Measurements from ENCODE around the gene CHRM2.

Gene CHRM2

DNA sequence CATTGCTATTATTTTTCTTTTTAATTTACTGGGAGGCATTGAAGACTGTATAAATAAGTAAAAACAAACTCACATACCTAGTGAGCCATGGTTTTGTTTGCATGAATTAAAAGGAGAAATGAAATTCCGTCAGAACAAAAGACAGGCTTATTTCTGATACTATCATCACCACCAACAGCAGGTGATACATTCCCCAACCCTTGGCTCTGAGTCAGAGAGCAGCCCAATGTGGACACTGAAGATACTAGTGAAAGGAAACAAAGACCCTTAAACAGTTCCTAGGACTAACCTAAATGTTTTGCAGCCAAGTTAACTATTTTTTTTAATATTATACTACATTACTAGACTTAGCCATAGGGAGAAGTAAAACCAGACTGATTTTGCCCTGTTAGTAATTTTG, 31.6 kb downstream of the CHRM2 start:
- no peak overlapping the region for H3K9ac ChIP-seq (ENCODE audit: low read length)
- no peaks in the 10 kb centered on the region for H3K9me3 ChIP-seq (ENCODE audit: control insufficient read depth, low read length)
- H3K4me1 ChIP-seq (ENCODE audit: control insufficient read depth, insufficient read depth, low read length) = no peaks in the 10 kb centered on the region
- H3K36me3 ChIP-seq (ENCODE audit: control insufficient read depth, insufficient read depth, low read length) = no peaks in the 10 kb centered on the region
- H3K27me3 ChIP-seq (ENCODE audit: control insufficient read depth, insufficient read depth, low read length) = no peaks in the 10 kb centered on the region
- no peak overlapping the region for H3K4me3 ChIP-seq (ENCODE audit: low read length)

DNA sequence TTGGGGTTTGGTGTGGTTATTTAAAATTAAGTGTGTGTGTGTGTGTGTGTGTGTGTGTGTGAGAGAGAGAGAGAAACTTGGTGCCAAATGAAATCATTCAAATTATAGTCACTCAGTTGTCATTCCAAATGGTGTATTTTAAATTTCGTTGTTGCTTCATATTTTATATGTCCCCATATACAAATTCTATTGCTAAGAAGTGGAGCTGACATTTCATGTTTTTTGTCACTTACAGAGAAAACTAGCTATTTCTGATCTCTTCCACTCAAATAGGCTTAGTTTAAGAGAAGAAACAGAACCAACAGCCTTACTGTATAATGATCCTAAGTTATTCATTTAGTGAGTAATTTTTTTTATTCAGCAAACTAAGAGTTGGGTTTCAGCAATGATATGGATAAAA, 42.3 kb downstream of the CHRM2 start:
- no peaks in the 10 kb centered on the region for H3K9me3 ChIP-seq (ENCODE audit: control insufficient read depth, low read length)
- H3K27me3 ChIP-seq (ENCODE audit: control insufficient read depth, insufficient read depth, low read length) = no peaks in the 10 kb centered on the region
- H3K4me1 ChIP-seq (ENCODE audit: control insufficient read depth, insufficient read depth, low read length) = no peaks in the 10 kb centered on the region
- no peak overlapping the region for H3K4me3 ChIP-seq (ENCODE audit: low read length)
- no peak overlapping the region for H3K9ac ChIP-seq (ENCODE audit: low read length)
- H3K36me3 ChIP-seq (ENCODE audit: control insufficient read depth, insufficient read depth, low read length) = no peaks in the 10 kb centered on the region

DNA sequence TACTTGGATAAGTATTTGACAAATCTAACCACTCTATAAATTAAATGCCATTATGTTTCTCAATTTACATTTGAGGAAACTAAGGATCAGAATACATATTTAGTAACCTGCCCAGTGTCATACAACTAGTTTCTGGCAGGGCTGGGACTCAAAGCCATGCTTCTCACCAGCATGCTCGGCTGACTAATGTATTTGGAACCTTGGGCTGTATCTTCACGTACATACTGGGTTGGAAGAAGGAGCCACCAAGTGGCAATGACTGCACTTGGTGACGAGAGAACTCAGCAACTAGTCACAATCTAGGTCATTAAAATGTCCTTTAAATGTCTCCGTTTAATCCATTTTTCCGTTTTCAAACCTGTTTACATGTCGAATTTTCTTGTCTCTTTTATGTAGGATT, 42.9 kb downstream of the CHRM2 start:
- Histone ChIP-seq H3K27me3 (ENCODE audit: control insufficient read depth, insufficient read depth, low read length) (no peaks in the 10 kb centered on the region), H3K36me3 (ENCODE audit: control insufficient read depth, insufficient read depth, low read length) (no peaks in the 10 kb centered on the region), H3K9me3 (ENCODE audit: control insufficient read depth, low read length) (no peaks in the 10 kb centered on the region), H3K4me3 (ENCODE audit: low read length) (no peak overlapping the region), H3K9ac (ENCODE audit: low read length) (no peak overlapping the region), H3K4me1 (ENCODE audit: control insufficient read depth, insufficient read depth, low read length) (no peaks in the 10 kb centered on the region)

DNA sequence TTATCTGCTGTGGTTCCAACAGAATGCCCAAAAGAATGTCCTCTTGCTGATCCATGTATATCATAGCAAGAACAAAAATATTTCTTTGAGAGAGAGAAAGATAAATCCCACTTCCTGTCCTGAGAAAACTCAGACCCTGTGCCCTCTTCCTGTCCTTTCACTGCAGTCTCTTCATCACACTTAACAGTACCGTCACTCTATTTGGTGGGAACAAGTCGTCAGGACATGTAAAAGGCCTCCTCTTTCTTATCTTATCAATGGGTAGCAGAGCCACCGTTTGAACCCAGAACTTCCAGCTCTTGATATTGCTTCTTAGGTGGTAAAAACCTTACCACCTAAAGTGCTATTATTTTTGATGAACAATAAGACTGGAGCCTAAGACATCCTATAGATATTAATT, 43.9 kb downstream of the CHRM2 start:
- H3K27me3 ChIP-seq (ENCODE audit: control insufficient read depth, insufficient read depth, low read length) = no peaks in the 10 kb centered on the region
- no peaks in the 10 kb centered on the region for H3K4me1 ChIP-seq (ENCODE audit: control insufficient read depth, insufficient read depth, low read length)
- no peaks in the 10 kb centered on the region for H3K36me3 ChIP-seq (ENCODE audit: control insufficient read depth, insufficient read depth, low read length)
- no peak overlapping the region for H3K4me3 ChIP-seq (ENCODE audit: low read length)
- H3K9me3 ChIP-seq (ENCODE audit: control insufficient read depth, low read length) = no peaks in the 10 kb centered on the region
- H3K9ac ChIP-seq (ENCODE audit: low read length) = no peak overlapping the region

DNA sequence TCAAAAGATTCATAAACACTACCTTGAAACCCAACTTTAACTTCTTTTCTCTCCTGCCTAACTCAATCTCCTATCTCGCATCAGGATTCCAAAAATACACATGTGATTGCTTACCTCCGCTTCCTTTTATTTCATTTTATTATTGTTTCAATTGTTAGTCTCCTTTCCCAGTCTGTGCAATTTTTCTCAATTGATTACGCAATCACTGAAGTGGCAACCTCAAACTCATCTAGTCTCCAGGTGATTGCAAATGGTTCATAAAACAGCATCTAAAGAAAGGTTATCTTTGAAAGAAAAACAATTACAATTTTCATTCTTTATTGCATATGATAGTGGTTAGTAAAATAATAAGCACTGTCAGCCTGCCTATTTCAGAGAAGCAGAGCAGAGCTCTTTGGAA, 45.6 kb downstream of the CHRM2 start:
- Histone ChIP-seq H3K27me3 (ENCODE audit: control insufficient read depth, insufficient read depth, low read length) (no peaks in the 10 kb centered on the region), H3K36me3 (ENCODE audit: control insufficient read depth, insufficient read depth, low read length) (no peaks in the 10 kb centered on the region)

DNA sequence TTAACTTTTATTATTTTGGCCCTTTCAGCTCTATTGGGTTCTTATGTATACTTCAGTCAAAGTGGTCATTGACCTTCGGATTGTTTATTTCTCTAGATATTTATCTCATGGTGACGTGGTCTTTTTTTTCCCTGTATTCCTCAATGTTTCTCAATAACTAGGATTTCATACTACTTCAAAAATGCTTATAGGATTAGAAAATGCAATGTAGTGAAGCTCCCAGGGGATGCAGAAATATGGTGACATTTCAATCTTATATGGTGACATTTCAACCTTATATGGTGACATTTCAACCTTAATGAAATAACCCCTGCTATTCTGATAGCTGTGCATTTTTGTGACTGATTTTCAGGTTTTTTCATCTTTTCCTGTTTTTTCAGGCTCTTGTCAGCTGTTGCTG, 51.4 kb downstream of the CHRM2 start:
- Histone ChIP-seq H3K4me1 (ENCODE audit: control insufficient read depth, insufficient read depth, low read length) (no peaks in the 10 kb centered on the region), H3K27me3 (ENCODE audit: control insufficient read depth, insufficient read depth, low read length) (no peaks in the 10 kb centered on the region), H3K4me3 (ENCODE audit: low read length) (no peak overlapping the region), H3K36me3 (ENCODE audit: control insufficient read depth, insufficient read depth, low read length) (no peaks in the 10 kb centered on the region), H3K9me3 (ENCODE audit: control insufficient read depth, low read length) (no peaks in the 10 kb centered on the region), H3K9ac (ENCODE audit: low read length) (no peak overlapping the region)

More for the DNA sequence above, 45.6 kb downstream of the CHRM2 start:
- Histone ChIP-seq H3K9me3 (ENCODE audit: control insufficient read depth, low read length) (no peaks in the 10 kb centered on the region), H3K4me3 (ENCODE audit: low read length) (no peak overlapping the region), H3K4me1 (ENCODE audit: control insufficient read depth, insufficient read depth, low read length) (no peaks in the 10 kb centered on the region), H3K9ac (ENCODE audit: low read length) (no peak overlapping the region)

DNA sequence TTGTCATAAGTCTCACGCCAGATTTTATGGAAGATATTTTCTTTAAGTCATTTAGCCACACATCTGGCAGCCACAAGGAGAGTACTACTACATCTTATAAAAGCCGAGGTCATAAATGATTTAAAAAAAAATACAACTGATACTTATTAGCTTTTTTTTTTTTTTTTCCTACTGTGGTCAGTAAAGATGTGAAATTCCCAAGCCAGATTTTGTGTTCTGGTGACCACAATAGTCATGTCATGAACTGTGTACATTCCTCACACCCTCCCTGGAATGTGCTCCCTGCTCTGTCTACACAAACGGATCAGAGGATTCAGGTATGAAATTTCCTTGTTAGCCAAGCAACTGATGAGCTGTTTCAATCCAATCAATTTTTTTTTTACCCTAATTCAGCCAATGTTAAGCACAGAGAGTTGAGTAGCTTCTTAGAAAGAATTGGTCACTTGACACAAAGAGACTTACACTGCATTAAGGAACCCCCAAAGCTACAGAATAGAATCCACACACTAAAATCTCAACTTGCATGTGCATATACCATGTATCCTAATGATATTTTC, 54.7 kb downstream of the CHRM2 start:
- H3K36me3 ChIP-seq (ENCODE audit: control insufficient read depth, insufficient read depth, low read length) = no peaks in the 10 kb centered on the region
- no peaks in the 10 kb centered on the region for H3K9me3 ChIP-seq (ENCODE audit: control insufficient read depth, low read length)
- no peaks in the 10 kb centered on the region for H3K4me1 ChIP-seq (ENCODE audit: control insufficient read depth, insufficient read depth, low read length)
- H3K9ac ChIP-seq (ENCODE audit: low read length) = no peak overlapping the region
- no peaks in the 10 kb centered on the region for H3K27me3 ChIP-seq (ENCODE audit: control insufficient read depth, insufficient read depth, low read length)
- no peak overlapping the region for H3K4me3 ChIP-seq (ENCODE audit: low read length)

DNA sequence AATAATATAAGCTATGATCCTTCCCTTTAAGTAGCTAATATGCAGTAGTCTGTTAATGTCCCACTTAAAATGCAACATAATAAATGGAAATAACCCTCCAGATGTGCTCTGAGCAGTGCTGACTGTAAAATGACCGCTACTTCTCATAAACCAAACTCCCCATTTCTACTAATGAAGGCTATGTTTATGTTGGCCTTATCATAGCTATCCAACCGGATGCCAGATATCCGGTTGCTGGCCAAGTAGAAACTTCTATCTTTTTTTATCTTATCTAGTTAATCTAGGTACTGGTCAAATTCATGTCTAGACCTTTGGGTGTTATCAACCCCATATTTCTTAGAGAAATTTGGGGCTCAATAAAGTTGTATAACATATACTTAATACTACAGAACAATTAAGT, 56.6 kb downstream of the CHRM2 start:
- Histone ChIP-seq H3K4me3 (ENCODE audit: low read length) (no peak overlapping the region), H3K4me1 (ENCODE audit: control insufficient read depth, insufficient read depth, low read length) (no peaks in the 10 kb centered on the region)

DNA sequence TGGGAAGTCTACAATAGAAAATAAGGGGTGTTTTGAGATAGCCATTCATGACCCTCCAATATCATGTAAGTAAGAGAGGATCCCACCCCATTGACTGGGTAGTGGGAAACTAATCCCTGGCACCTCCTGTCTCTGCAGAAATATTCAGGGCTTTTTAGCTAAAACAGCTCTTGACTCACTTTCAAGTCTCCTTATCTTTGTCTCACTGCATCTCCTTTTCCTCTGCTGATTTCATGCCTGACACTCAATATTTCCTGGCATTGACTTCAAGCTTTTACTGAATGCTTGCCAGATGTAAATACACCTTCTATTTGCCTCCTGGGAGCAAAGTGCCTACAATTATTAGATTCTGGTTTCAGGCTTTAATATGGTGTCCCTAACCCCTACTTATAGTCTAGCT, 57.1 kb downstream of the CHRM2 start:
- no peaks in the 10 kb centered on the region for H3K27me3 ChIP-seq (ENCODE audit: control insufficient read depth, insufficient read depth, low read length)
- no peak overlapping the region for H3K9ac ChIP-seq (ENCODE audit: low read length)
- H3K4me1 ChIP-seq (ENCODE audit: control insufficient read depth, insufficient read depth, low read length) = no peaks in the 10 kb centered on the region
- no peak overlapping the region for H3K4me3 ChIP-seq (ENCODE audit: low read length)
- H3K36me3 ChIP-seq (ENCODE audit: control insufficient read depth, insufficient read depth, low read length) = no peaks in the 10 kb centered on the region
- H3K9me3 ChIP-seq (ENCODE audit: control insufficient read depth, low read length) = no peaks in the 10 kb centered on the region

More for the DNA sequence above, 56.6 kb downstream of the CHRM2 start:
- H3K9me3 ChIP-seq (ENCODE audit: control insufficient read depth, low read length) = no peaks in the 10 kb centered on the region
- no peaks in the 10 kb centered on the region for H3K36me3 ChIP-seq (ENCODE audit: control insufficient read depth, insufficient read depth, low read length)
- H3K27me3 ChIP-seq (ENCODE audit: control insufficient read depth, insufficient read depth, low read length) = no peaks in the 10 kb centered on the region
- H3K9ac ChIP-seq (ENCODE audit: low read length) = no peak overlapping the region

DNA sequence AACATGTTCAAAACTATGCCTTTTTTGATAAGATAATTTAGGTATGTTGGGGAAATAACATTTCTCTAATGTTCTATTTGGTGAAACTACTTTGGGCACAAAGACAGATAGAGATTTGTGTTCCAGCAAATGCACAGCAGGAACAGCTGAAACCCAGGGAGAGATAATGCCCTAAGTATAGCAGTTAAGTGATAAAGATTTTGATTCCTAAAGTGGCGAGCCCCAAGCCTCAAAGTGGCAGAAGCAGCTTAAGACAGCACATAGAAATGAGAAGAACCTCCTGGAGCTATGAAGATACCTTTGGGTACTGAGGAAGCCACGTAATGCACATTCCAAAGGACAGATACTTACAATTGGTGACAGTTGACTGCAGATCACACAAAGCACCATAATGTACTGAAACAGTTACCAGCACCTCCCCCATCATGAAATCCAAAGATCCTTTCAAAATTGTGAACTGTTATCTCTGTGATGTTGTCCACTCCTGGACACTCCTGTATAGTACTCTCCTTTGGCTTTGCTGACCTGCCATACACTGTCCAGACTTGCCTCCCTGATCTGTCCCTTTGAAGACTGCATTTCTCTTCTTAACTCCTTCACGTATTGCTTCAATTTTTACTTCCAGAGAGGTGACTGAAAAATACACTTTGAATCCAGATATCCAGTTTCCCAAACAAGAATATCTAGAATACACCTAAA, 62.9 kb downstream of the CHRM2 start:
- Histone ChIP-seq H3K9ac (ENCODE audit: low read length) (no peak overlapping the region), H3K4me3 (ENCODE audit: low read length) (no peak overlapping the region), H3K36me3 (ENCODE audit: control insufficient read depth, insufficient read depth, low read length) (no peaks in the 10 kb centered on the region), H3K9me3 (ENCODE audit: control insufficient read depth, low read length) (no peaks in the 10 kb centered on the region), H3K4me1 (ENCODE audit: control insufficient read depth, insufficient read depth, low read length) (no peaks in the 10 kb centered on the region), H3K27me3 (ENCODE audit: control insufficient read depth, insufficient read depth, low read length) (no peaks in the 10 kb centered on the region)

DNA sequence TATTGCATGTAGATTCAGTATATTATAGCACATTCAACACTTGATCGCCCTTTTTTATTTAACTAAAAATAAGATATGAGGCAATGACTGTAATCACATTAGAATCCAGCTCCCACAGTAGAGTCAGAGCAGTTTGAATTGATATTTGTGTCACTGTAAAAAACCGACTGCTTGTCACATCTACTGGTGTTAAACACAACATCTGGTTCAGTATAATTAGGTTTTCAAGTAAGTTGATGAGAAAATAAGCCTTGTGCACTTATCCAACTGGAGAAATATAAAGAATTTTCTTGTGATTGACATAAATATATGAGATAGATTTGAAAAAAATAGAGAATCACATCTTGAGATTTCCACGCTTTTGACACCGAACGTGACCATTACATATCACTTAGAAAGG, 69.0 kb downstream of the CHRM2 start:
- H3K36me3 ChIP-seq (ENCODE audit: control insufficient read depth, insufficient read depth, low read length) = no peaks in the 10 kb centered on the region
- no peak overlapping the region for H3K4me3 ChIP-seq (ENCODE audit: low read length)
- no peaks in the 10 kb centered on the region for H3K27me3 ChIP-seq (ENCODE audit: control insufficient read depth, insufficient read depth, low read length)
- no peaks in the 10 kb centered on the region for H3K4me1 ChIP-seq (ENCODE audit: control insufficient read depth, insufficient read depth, low read length)
- no peak overlapping the region for H3K9ac ChIP-seq (ENCODE audit: low read length)
- H3K9me3 ChIP-seq (ENCODE audit: control insufficient read depth, low read length) = no peaks in the 10 kb centered on the region

DNA sequence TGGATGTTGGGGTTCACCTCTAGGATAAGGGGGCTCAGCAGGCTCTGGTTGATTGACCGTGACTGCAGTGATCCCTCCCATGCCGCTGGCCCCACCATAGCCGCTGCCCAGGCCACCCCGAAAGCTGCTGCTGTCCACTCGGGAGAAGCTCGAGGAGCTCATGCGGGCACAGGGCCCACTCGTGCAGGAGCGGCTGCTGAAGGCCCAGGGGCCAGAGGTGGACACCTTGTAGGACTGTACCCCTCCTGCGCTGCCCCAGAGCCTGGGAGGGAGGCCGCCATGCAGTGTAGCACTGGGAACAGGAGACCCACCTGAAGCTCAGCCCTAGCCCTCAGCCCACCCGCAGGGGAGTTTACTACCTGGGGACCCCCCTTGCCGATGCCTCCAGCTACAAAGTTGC, 70.0 kb downstream of the CHRM2 start:
- no peaks in the 10 kb centered on the region for H3K9me3 ChIP-seq (ENCODE audit: control insufficient read depth, low read length)
- H3K27me3 ChIP-seq (ENCODE audit: control insufficient read depth, insufficient read depth, low read length) = no peaks in the 10 kb centered on the region
- no peak overlapping the region for H3K9ac ChIP-seq (ENCODE audit: low read length)
- no peaks in the 10 kb centered on the region for H3K36me3 ChIP-seq (ENCODE audit: control insufficient read depth, insufficient read depth, low read length)
- no peaks in the 10 kb centered on the region for H3K4me1 ChIP-seq (ENCODE audit: control insufficient read depth, insufficient read depth, low read length)
- no peak overlapping the region for H3K4me3 ChIP-seq (ENCODE audit: low read length)

DNA sequence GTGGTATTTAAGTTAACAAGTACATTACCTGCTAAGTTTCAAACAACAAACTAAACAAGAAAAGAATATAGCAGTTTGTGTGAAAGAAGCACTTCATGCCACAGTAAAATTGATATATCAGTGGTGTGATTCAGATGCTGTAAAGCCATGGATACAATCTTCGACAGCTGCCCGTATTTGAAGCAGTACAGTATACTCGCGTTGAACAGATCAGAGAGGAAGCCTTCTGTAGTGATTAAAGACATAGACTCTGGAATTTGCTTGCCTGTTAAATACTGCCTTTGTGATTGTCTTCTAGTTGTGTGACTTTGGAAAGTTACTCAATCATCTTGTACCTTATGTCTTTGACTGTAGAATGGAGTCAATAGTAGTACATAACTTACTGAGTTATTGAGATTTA, 71.7 kb downstream of the CHRM2 start:
- Histone ChIP-seq H3K9me3 (ENCODE audit: control insufficient read depth, low read length) (no peaks in the 10 kb centered on the region), H3K4me1 (ENCODE audit: control insufficient read depth, insufficient read depth, low read length) (no peaks in the 10 kb centered on the region), H3K9ac (ENCODE audit: low read length) (no peak overlapping the region), H3K27me3 (ENCODE audit: control insufficient read depth, insufficient read depth, low read length) (no peaks in the 10 kb centered on the region), H3K36me3 (ENCODE audit: control insufficient read depth, insufficient read depth, low read length) (no peaks in the 10 kb centered on the region), H3K4me3 (ENCODE audit: low read length) (no peak overlapping the region)
